Measurements from ENCODE around the gene CORO2B. TPM values are rescaled to one million over a fixed set of nuclear protein-coding genes. Genes with fewer than 3 reads are reported as not detected.
A peak's percentile ranks its signal among the peaks of the same experiment; 100 is the strongest.

Gene CORO2B
- polyA plus RNA-seq, 1 of the 3 experiments (the other 2 are of a cell fraction), result 3.6 TPM

DNA sequence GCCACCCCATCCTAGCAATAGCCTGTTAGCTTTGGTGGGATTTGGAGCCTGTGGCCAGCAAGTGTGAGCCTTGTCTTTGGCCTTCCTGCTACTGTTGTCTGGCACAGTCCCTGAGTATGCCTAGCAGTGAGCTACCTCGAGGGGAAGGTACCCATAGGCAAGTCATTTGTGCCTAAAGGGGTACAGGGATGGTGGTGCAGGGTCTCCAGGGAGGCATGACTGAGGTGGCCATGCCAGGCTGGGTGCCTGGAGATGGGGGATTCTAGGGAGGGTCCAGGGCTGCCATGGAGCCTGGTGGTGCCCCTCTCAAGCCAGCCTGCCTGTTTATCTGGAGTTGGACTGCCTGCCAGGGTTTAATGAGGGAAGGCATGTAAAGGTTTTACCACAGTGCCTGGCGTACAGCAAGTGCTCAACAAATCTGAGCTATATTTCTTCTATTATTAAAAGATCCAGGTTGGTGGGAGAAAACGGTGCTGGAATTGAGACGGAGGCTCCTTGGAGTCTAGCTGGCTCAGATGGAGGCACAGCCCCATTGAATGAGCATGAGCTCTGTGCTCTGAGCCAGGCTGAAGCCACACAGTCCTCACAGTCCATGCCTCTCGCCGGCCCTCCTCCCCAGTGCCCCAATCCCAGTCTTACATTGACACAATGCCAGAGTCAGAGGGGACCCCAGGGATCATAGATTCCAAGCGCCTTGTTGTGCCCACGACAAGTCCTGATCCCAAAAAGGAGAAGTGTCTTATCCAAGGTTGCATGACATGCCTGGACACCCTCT lies 76.2 kb downstream of the CORO2B start:
- ChIA-PET CTCF (interaction anchor here (0.9 to 3.3 kb wide), 8 partner anchors 17 to 270 kb away, joined by 3 to 16 read pairs (median 3); no protein-coding TSS in a partner anchor), POLR2A (no interaction called here)
- Histone ChIP-seq H3K27me3 (ENCODE audit: insufficient read depth) (no peaks in the 10 kb centered on the region), H3K4me3 (ENCODE audit: low read depth in 2 of 2, low read length in 1 of 2) (no peak overlapping the region), H4K20me1 (ENCODE audit: insufficient read depth) (no peaks in the 10 kb centered on the region), H3F3A (replicated peaks; ENCODE audit: insufficient read depth) (no peaks in the 10 kb centered on the region), H3K4me1 (ENCODE audit: control insufficient read depth in 1 of 2, insufficient read depth in 2 of 2, low read depth in 1 of 2, low read length in 1 of 2) (peaks cover 0 to 12% of the 10 kb centered on the region in 2 experiments; a peak in 1 of 4 replicates), H3K9me3 (no peaks in the 10 kb centered on the region), H3K36me3 (replicated peaks in 1 of 2; ENCODE audit: control insufficient read depth in 1 of 2, insufficient read depth in 2 of 2, low read length in 1 of 2) (no peaks in the 10 kb centered on the region), H2AFZ (ENCODE audit: low read depth) (no peak overlapping the region), H3K9ac (no peak overlapping the region), H3K27ac (ENCODE audit: low read depth in 2 of 2, low read length in 1 of 2) (no peak overlapping the region), H3K9me2 (no peaks in the 10 kb centered on the region), H3K79me2 (ENCODE audit: insufficient read depth) (no peaks in the 10 kb centered on the region), H3K4me2 (no peak overlapping the region)
- WGBS (ENCODE audit: low lambda C conversion rate), result 82% methylated on average over 8 of the region's 8 CpGs
- TF ChIP-seq RFX5 (IDR thresholded peaks at IDR 0.05; ENCODE audit: low read length), result no peak
- TF ChIP-seq JUND (IDR thresholded peaks at IDR 0.05), result no peak
- DNase-seq, result no peak

GRCh38 chr15:68655686-68656437 lies 77.1 kb downstream of the CORO2B start:
- no peaks in the 10 kb centered on the region for H3K36me3 ChIP-seq (replicated peaks in 1 of 2; ENCODE audit: control insufficient read depth in 1 of 2, insufficient read depth in 2 of 2, low read length in 1 of 2)
- H3K79me2 ChIP-seq (ENCODE audit: insufficient read depth), result no peaks in the 10 kb centered on the region
- H3K4me3 ChIP-seq (ENCODE audit: low read depth in 2 of 2, low read length in 1 of 2), result no peak overlapping the region
- peaks cover 0 to 12% of the 10 kb centered on the region in 2 experiments; a peak in 1 of 4 replicates for H3K4me1 ChIP-seq (ENCODE audit: control insufficient read depth in 1 of 2, insufficient read depth in 2 of 2, low read depth in 1 of 2, low read length in 1 of 2)
- H3F3A ChIP-seq (replicated peaks; ENCODE audit: insufficient read depth), result no peaks in the 10 kb centered on the region
- no peak overlapping the region for H3K4me2 ChIP-seq
- WGBS (ENCODE audit: low lambda C conversion rate), result 71% methylated on average over 6 of the region's 8 CpGs
- no peaks in the 10 kb centered on the region for H3K9me2 ChIP-seq
- H3K9ac ChIP-seq, result no peak overlapping the region
- H3K27me3 ChIP-seq (ENCODE audit: insufficient read depth), result no peaks in the 10 kb centered on the region
- TF ChIP-seq SMC3 (IDR thresholded peaks at IDR 0.05; ENCODE audit: low read depth, low read length) (no peak), RXRA (IDR thresholded peaks at IDR 0.05; ENCODE audit: borderline replicate concordance, low read depth) (no peak), NFIC (IDR thresholded peaks at IDR 0.05; ENCODE audit: borderline replicate concordance) (no peak), RAD21 (IDR thresholded peaks at IDR 0.05; ENCODE audit: low read length) (no peak), TCF12 (IDR thresholded peaks at IDR 0.05) (no peak), PBX3 (IDR thresholded peaks at IDR 0.05) (no peak), GATA2 (CRISPR knock-in tag; IDR thresholded peaks at IDR 0.05) (no peak), FOSL2 (IDR thresholded peaks at IDR 0.05; ENCODE audit: borderline replicate concordance, low read depth) (no peak)
- H4K20me1 ChIP-seq (ENCODE audit: insufficient read depth), result no peaks in the 10 kb centered on the region
- ChIA-PET CTCF (interaction anchor here (0.6 to 3.3 kb wide), 8 partner anchors 18 to 269 kb away, joined by 3 to 16 read pairs (median 3); no protein-coding TSS in a partner anchor), POLR2A (no interaction called here)
- DNase-seq, result peak; percentile 44
- H3K27ac ChIP-seq (ENCODE audit: low read depth in 2 of 2, low read length in 1 of 2), result no peak overlapping the region
- no peaks in the 10 kb centered on the region for H3K9me3 ChIP-seq
- no peak overlapping the region for H2AFZ ChIP-seq (ENCODE audit: low read depth)
